K562 (cell line): Measurements from ENCODE around the gene CCDC171. TPM values are rescaled to one million over a fixed set of nuclear protein-coding genes. Genes with fewer than 3 reads are reported as not detected.

ENCODE experiments used
- ATAC-seq: fragments of 200-7000 bp; cut with Tn5 transposase; 3 replicates; pipeline ENCODE4 v1.9.1; 2020; ENCODE audit warnings: moderate library complexity
- BruUV-seq: library from RNA; stranded (reverse); fragments of 400-500 nt; replicated peaks from 2 replicates; lab custom pipeline; 2021; lab: Mats Ljungman, UMichigan
- CTCF ChIA-PET: fragments of 300-600 bp; formaldehyde crosslinking; extraction: SDS; loops from one replicate; lab custom pipeline; 2021; ENCODE audit warnings: low intra/inter-chr PET ratio; lab: Yijun Ruan, JAX
- POLR2A ChIA-PET: fragments of 300-600, 350-650 bp; sonication (Branson Sonifier 250); formaldehyde crosslinking; extraction: SDS; loops from one replicate; lab custom pipeline; 2021; ENCODE audit warnings: antibody characterized with exemption, inconsistent platforms; lab: Yijun Ruan, JAX
- DNase-seq, 4 experiments: peaks; one replicate each; pipeline versions ENCODE4 v3.0.0 to v3.0.0-alpha.2; 2011 to 2018; ENCODE audit warnings: low spot score in 3 of 4, mixed read lengths in 3 of 4; ENCODE audit errors: extremely low read depth in 1 of 4
- FAIRE-seq: peaks from 2 replicates; lab custom pipeline; 2011; peaks lifted over from hg19 to GRCh38; lab: Jason Lieb, UNC
- H2AFZ ChIP-seq: 2 replicates; pipeline ENCODE4 v1.6.0; 2011; ENCODE audit warnings: low read depth, low read length, control low read depth, inconsistent platforms
- H3K27ac ChIP-seq: fragments of 200-600 bp; 3 replicates; pipeline ENCODE4 v1.8.0; 2011; ENCODE audit warnings: low read depth, mild to moderate bottlenecking, control low read depth, inconsistent platforms, low read length, moderate library complexity, mixed read lengths; ENCODE audit errors: extremely low read depth
- H3K27me3 ChIP-seq, 2 experiments: fragments of 300-600 bp in 1 of 2; 2 replicates in 1 of 2; 3 replicates in 1 of 2; pipeline versions ENCODE4 v1.6.0 to v1.8.0; 2011; ENCODE audit warnings: inconsistent platforms in 2 of 2, low read length in 2 of 2, mild to moderate bottlenecking in 1 of 2, mixed read lengths in 1 of 2, moderate library complexity in 1 of 2; ENCODE audit not compliant: control insufficient read depth in 2 of 2, insufficient read depth in 2 of 2
- H3K36me3 ChIP-seq: fragments of 300-600 bp; 3 replicates; pipeline ENCODE4 v1.8.0; 2011; ENCODE audit warnings: mild to moderate bottlenecking, low read length, inconsistent platforms; ENCODE audit not compliant: control insufficient read depth, insufficient read depth
- H3K4me1 ChIP-seq, 2 experiments: fragments of 200-600 bp in 1 of 2; replicated peaks in 1 of 2; 2 replicates in 1 of 2; 3 replicates in 1 of 2; pipeline versions ENCODE4 v1.5.1 to v1.8.0; 2011; ENCODE audit warnings: inconsistent platforms in 2 of 2, low read length in 2 of 2, mild to moderate bottlenecking in 1 of 2, mixed read lengths in 1 of 2, moderate library complexity in 1 of 2; ENCODE audit not compliant: control insufficient read depth in 2 of 2, insufficient read depth in 2 of 2
- H3K4me2 ChIP-seq: 2 replicates; pipeline ENCODE4 v1.6.1; 2011; ENCODE audit warnings: low read length, control low read depth, inconsistent platforms, mixed read lengths; ENCODE audit not compliant: insufficient read depth
- H3K4me3 ChIP-seq: fragments of 200-600 bp; sonication (generic), shearing (Covaris generic); 2 replicates; pipeline ENCODE4 v1.5.1; 2016; ENCODE audit warnings: control low read depth, inconsistent platforms
- H3K79me2 ChIP-seq: fragments of 200-600 bp; 3 replicates; pipeline ENCODE4 v1.8.0; 2011; ENCODE audit warnings: low read length, inconsistent platforms; ENCODE audit not compliant: control insufficient read depth, insufficient read depth
- H3K9ac ChIP-seq, 2 experiments: 2 replicates each; pipeline versions ENCODE4 v1.6.0 to v1.6.1; 2011; ENCODE audit warnings: low read depth in 2 of 2, low read length in 2 of 2, control low read depth in 1 of 2, inconsistent platforms in 1 of 2, mild to moderate bottlenecking in 1 of 2, mixed read lengths in 1 of 2; ENCODE audit not compliant: insufficient read depth in 1 of 2
- H3K9me1 ChIP-seq: one replicate; pipeline ENCODE4 v1.6.0; 2011; ENCODE audit warnings: inconsistent platforms, mild to moderate bottlenecking, low read length, moderate library complexity; ENCODE audit not compliant: control insufficient read depth, insufficient read depth
- H3K9me3 ChIP-seq: replicated peaks from 2 replicates; pipeline ENCODE4 v1.5.1; 2011; ENCODE audit warnings: low read depth, low read length, inconsistent platforms; ENCODE audit not compliant: control insufficient read depth, insufficient read depth
- H4K20me1 ChIP-seq: replicated peaks from 2 replicates; pipeline ENCODE4 v1.6.1; 2011; ENCODE audit warnings: low read length, inconsistent platforms, mixed read lengths; ENCODE audit not compliant: control insufficient read depth, insufficient read depth
- ARID1B ChIP-seq: fragments of 450-650 bp; IDR thresholded peaks from 2 replicates; pipeline ENCODE4 v1.6.1; 2016; ENCODE audit warnings: antibody characterized with exemption, mild to moderate bottlenecking, inconsistent platforms
- BRD4 ChIP-seq: fragments of 200-600 bp; sonication (generic); IDR thresholded peaks from 2 replicates; pipeline ENCODE4 v1.6.1; 2017; ENCODE audit warnings: inconsistent platforms
- E4F1 ChIP-seq: fragments of 250-450 bp; sonication (Bioruptor Pico); IDR thresholded peaks from 2 replicates; pipeline ENCODE4 v1.5.0; 2021; ENCODE audit warnings: mild to moderate bottlenecking, borderline replicate concordance
- FOSL1 ChIP-seq: fragments of 200-800 bp; sonication (Bioruptor generic); conservative IDR thresholded peaks from 2 replicates; pipeline ENCODE4 v1.6.1; 2016; ENCODE audit warnings: missing genetic modification characterization, missing compliant biosample characterization
- GATAD2A ChIP-seq: fragments of 450-650 bp; IDR thresholded peaks from 2 replicates; pipeline ENCODE4 v1.6.1; 2017
- GTF2B ChIP-seq: IDR thresholded peaks from 2 replicates; pipeline ENCODE4 v1.6.1; 2011; ENCODE audit not compliant: insufficient read length; ENCODE audit errors: extremely low read depth
- HBP1 ChIP-seq: fragments of 450-650 bp; formaldehyde crosslinking; IDR thresholded peaks from 2 replicates; pipeline ENCODE4 v1.4.0; 2022; ENCODE audit warnings: missing genetic modification characterization
- HMGN3 ChIP-seq: IDR thresholded peaks from 2 replicates; pipeline ENCODE4 v1.6.1; 2011; ENCODE audit warnings: borderline replicate concordance, low read depth, mild to moderate bottlenecking, mixed read lengths, low read length; ENCODE audit not compliant: insufficient read length; ENCODE audit errors: extremely low read depth
- MTA2 ChIP-seq: fragments of 450-650 bp; IDR thresholded peaks from 2 replicates; pipeline ENCODE4 v1.6.1; 2016; ENCODE audit warnings: low read depth
- NCOR1 ChIP-seq: fragments of 450-650 bp; IDR thresholded peaks from 2 replicates; pipeline ENCODE4 v1.6.1; 2016; ENCODE audit warnings: mild to moderate bottlenecking, moderate library complexity
- NUFIP1 ChIP-seq: fragments of 450-650 bp; IDR thresholded peaks from 2 replicates; pipeline ENCODE4 v1.6.1; 2018; ENCODE audit not compliant: partially characterized antibody
- SAFB2 ChIP-seq: fragments of 200-400 bp; formaldehyde crosslinking; IDR thresholded peaks from 2 replicates; pipeline ENCODE4 v1.6.1; 2018; ENCODE audit warnings: borderline replicate concordance, low read length, low read depth, moderate library complexity; ENCODE audit not compliant: severe bottlenecking
- XRCC3 ChIP-seq: fragments of 450-650 bp; IDR thresholded peaks from 2 replicates; pipeline ENCODE4 v1.6.1; 2017; ENCODE audit warnings: mild to moderate bottlenecking, moderate library complexity
- ZNF57 ChIP-seq: fragments of 450-650 bp; formaldehyde crosslinking; IDR thresholded peaks from 2 replicates; pipeline ENCODE4 v1.4.0; 2020; ENCODE audit warnings: mild to moderate bottlenecking, moderate library complexity
- WGBS: fragments of 100-300 bp; shearing (Covaris generic); methylation state at CpG from one replicate; pipeline ENCODE4 v1.1.6; 2016; ENCODE audit warnings: low coverage, mixed read lengths; ENCODE audit not compliant: insufficient coverage; ENCODE audit errors: missing lambda C conversion rate; 5-methylcytosine and 5-hydroxymethylcytosine counted together
- in situ Hi-C: fragments of 300-500 bp; cut with MboI; formaldehyde crosslinking; loops from 4 replicates; pipeline ENCODE4 v1.15.0; 2018; ENCODE audit warnings: inconsistent platforms, mixed read lengths
- intact Hi-C: fragments of 100-400 bp; cut with micrococcal nuclease; formaldehyde crosslinking; loops from 2 replicates; pipeline ENCODE4 v1.14.2; 2022
- polyA plus RNA-seq, 8 experiments: library from polyadenylated mRNA; depleted of rRNA in 4 of 8; stranded (reverse) in 5 of 8; unstranded in 3 of 8; fragments of >200 nt; fragmentation: Nextera tagmentation in 2 of 8; fragmentation: Illumina TruSeq in 1 of 8; extraction: Ambion mirVana in 2 of 8; extraction: Trizol in 1 of 8; gene quantifications; 2 replicates each; pipeline versions ENCODE4 v1.2.1 to v1.2.3, GENCODE V29; 2011 to 2014; ENCODE audit warnings: inconsistent platforms in 1 of 8, missing spikeins in 1 of 8
- total RNA-seq, 7 experiments: library from RNA; depleted of rRNA in 6 of 7; stranded (reverse); fragments of >200 nt in 6 of 7; fragmentation: Illumina TruSeq in 2 of 7; extraction: Trizol in 2 of 7; gene quantifications; 2 replicates each; pipeline versions ENCODE4 v1.2.1 to v1.2.3, GENCODE V29; 2011 to 2021; ENCODE audit warnings: low replicate concordance in 1 of 7
- TF ChIP-seq, protein P1 (sequence below): sonication (generic); formaldehyde crosslinking; IDR thresholded peaks from 2 replicates; pipeline ENCODE4 v1.8.0; 2022; ENCODE audit warnings: missing genetic modification reagents, mild to moderate bottlenecking, moderate library complexity, borderline replicate concordance
- TF ChIP-seq, protein P2 (sequence below): fragments of 250-450 bp; sonication (Bioruptor Pico); IDR thresholded peaks from 2 replicates; pipeline ENCODE4 v1.4.0; 2020; ENCODE audit warnings: mild to moderate bottlenecking

The CCDC171 gene
- total and polyA plus RNA-seq, 9 of the 15 experiments (the other 6 are each of a cell fraction or from before 2014, with no cell fraction given), result 0.08 to 3.8 (median 0.27) TPM

DNA sequence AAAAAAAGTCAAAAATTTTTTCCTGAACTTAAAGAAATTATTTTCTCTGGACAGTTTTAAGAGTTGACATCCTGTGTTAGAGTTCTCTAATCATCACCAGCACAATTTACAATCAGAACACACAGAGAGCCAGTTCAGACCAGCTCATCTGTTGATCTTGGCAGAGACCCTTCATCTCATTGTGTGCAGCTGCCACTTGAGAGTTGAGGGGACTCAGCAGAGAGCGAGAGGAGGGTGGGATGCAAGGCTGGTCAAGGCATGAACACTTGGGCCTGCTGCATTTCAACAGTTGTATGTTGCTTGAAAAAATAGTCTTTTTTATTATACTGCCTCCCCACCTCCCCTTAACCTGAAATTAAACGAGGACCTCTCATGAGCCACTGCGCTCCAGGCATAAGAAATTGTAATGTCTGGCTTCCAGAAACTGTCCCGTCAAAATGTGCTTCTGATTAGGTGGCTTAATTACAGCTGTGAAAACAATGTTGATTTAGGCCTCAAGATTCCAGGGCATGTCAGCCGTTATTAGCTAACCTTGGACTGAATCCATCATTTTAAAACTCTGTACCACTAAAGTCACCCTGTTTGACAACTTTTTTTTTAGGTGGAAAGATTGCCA lies 383.6 kb downstream of the CCDC171 start:
- H3K4me3 ChIP-seq, result no peak overlapping the region
- in situ Hi-C loops, result no loop called here
- H3K4me2 ChIP-seq, result no peak overlapping the region
- WGBS, result 0% methylated on average over 4 of the region's 5 CpGs
- no peaks in the 10 kb centered on the region for H3K79me2 ChIP-seq
- no peak overlapping the region for H3K27ac ChIP-seq
- BruUV-seq, result no TSS peak
- no peaks in the 10 kb centered on the region for H3K36me3 ChIP-seq
- H3K27me3 ChIP-seq, result no peaks in the 10 kb centered on the region
- TF ChIP-seq XRCC3 (no peak), MTA2 (no peak), BRD4 (no peak), NUFIP1 (no peak), ARID1B (no peak), NCOR1 (no peak), ZNF57 (CRISPR knock-in tag) (no peak), FOSL1 (tag) (no peak), GATAD2A (no peak), E4F1 (CRISPR knock-in tag) (no peak), HBP1 (CRISPR knock-in tag) (no peak), GTF2B (no peak), SAFB2 (no peak), HMGN3 (no peak)
- TF ChIP-seq, protein P1, sequence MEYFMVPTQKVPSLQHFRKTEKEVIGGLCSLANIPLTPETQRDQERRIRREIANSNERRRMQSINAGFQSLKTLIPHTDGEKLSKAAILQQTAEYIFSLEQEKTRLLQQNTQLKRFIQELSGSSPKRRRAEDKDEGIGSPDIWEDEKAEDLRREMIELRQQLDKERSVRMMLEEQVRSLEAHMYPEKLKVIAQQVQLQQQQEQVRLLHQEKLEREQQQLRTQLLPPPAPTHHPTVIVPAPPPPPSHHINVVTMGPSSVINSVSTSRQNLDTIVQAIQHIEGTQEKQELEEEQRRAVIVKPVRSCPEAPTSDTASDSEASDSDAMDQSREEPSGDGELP (CRISPR knock-in tag), result no peak
- TF ChIP-seq, protein P2, sequence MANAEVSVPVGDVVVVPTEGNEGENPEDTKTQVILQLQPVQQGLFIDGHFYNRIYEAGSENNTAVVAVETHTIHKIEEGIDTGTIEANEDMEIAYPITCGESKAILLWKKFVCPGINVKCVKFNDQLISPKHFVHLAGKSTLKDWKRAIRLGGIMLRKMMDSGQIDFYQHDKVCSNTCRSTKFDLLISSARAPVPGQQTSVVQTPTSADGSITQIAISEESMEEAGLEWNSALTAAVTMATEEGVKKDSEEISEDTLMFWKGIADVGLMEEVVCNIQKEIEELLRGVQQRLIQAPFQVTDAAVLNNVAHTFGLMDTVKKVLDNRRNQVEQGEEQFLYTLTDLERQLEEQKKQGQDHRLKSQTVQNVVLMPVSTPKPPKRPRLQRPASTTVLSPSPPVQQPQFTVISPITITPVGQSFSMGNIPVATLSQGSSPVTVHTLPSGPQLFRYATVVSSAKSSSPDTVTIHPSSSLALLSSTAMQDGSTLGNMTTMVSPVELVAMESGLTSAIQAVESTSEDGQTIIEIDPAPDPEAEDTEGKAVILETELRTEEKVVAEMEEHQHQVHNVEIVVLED (CRISPR knock-in tag), result no peak
- FAIRE-seq, result no peak
- H3K9me1 ChIP-seq, result no peaks in the 10 kb centered on the region
- H3K9ac ChIP-seq, result no peak overlapping the region
- H3K9me3 ChIP-seq, result no peaks in the 10 kb centered on the region
- POLR2A ChIA-PET, result no interaction called here
- no peak for ATAC-seq
- no peaks in the 10 kb centered on the region for H4K20me1 ChIP-seq
- H2AFZ ChIP-seq, result no peak overlapping the region
- CTCF ChIA-PET, result no interaction called here
- no peak for DNase-seq
- intact Hi-C loops, result no loop called here
- H3K4me1 ChIP-seq, result no peaks in the 10 kb centered on the region
